SK-N-SH treated with all-trans-retinoic acid at 6 μM for 48 hours (cell line): ENCODE measurements around the gene EHD1.

Experiments
- ATAC-seq: fragments of 200-7000 bp; cut with Tn5 transposase; 3 replicates; pipeline ENCODE4 v1.9.1; 2020; ENCODE audit warnings: mild to moderate bottlenecking, moderate library complexity
- ARNTL ChIP-seq: fragments of 450-650 bp; formaldehyde crosslinking; IDR thresholded peaks from 2 replicates; pipeline ENCODE4 v1.5.0; 2020; ENCODE audit warnings: low read depth, mild to moderate bottlenecking, moderate library complexity, borderline replicate concordance
- BACH2 ChIP-seq: fragments of 250-450 bp; sonication (Bioruptor Pico); IDR thresholded peaks from 2 replicates; pipeline ENCODE4 v1.9.0; 2021; ENCODE audit warnings: mild to moderate bottlenecking, borderline replicate concordance
- ESRRG ChIP-seq: fragments of 250-450 bp; sonication (Bioruptor Pico); IDR thresholded peaks from 2 replicates; pipeline ENCODE4 v1.6.1; 2021; ENCODE audit warnings: mild to moderate bottlenecking
- GLIS3 ChIP-seq: fragments of 250-450 bp; sonication (Bioruptor Pico); IDR thresholded peaks from 2 replicates; pipeline ENCODE4 v1.5.0; 2020; ENCODE audit warnings: mild to moderate bottlenecking, moderate library complexity
- ISL1 ChIP-seq: fragments of 250-450 bp; sonication (Bioruptor Pico); IDR thresholded peaks from 2 replicates; pipeline ENCODE4 v2.1.2; 2022; ENCODE audit warnings: mild to moderate bottlenecking, moderate library complexity
- OSR1 ChIP-seq: fragments of 250-450 bp; sonication (Bioruptor Pico); IDR thresholded peaks from 2 replicates; pipeline ENCODE4 v1.8.0; 2022; ENCODE audit warnings: moderate library complexity, mild to moderate bottlenecking, inconsistent platforms
- PPARA ChIP-seq: fragments of 250-450 bp; sonication (Bioruptor Pico); IDR thresholded peaks from 2 replicates; pipeline ENCODE4 v1.5.0; 2020; ENCODE audit warnings: mild to moderate bottlenecking, borderline replicate concordance
- RARB ChIP-seq: fragments of 250-450 bp; sonication (Bioruptor Pico); IDR thresholded peaks from 2 replicates; pipeline ENCODE4 v1.8.0; 2021; ENCODE audit warnings: mild to moderate bottlenecking, moderate library complexity
- SNAI2 ChIP-seq: fragments of 250-450 bp; sonication (Bioruptor Pico); IDR thresholded peaks from 2 replicates; pipeline ENCODE4 v1.5.0; 2020; ENCODE audit warnings: mild to moderate bottlenecking, moderate library complexity
- TCF4 ChIP-seq: fragments of 250-450 bp; sonication (Bioruptor Pico); IDR thresholded peaks from 2 replicates; pipeline ENCODE4 v1.8.0; 2021; ENCODE audit warnings: mild to moderate bottlenecking, moderate library complexity, borderline replicate concordance
- TOX ChIP-seq: fragments of 250-450 bp; sonication (Bioruptor Pico); IDR thresholded peaks from 2 replicates; pipeline ENCODE4 v1.8.0; 2021; ENCODE audit warnings: mild to moderate bottlenecking, moderate library complexity, borderline replicate concordance
- ZC3H10 ChIP-seq: fragments of 250-450 bp; sonication (Bioruptor Pico); IDR thresholded peaks from 2 replicates; pipeline ENCODE4 v1.5.1; 2021; ENCODE audit warnings: mild to moderate bottlenecking, moderate library complexity
- ZFP3 ChIP-seq: fragments of 250-450 bp; sonication (Bioruptor Pico); IDR thresholded peaks from 2 replicates; pipeline ENCODE4 v1.5.0; 2020; ENCODE audit warnings: mild to moderate bottlenecking, moderate library complexity
- ZNF565 ChIP-seq: fragments of 450-650 bp; formaldehyde crosslinking; conservative IDR thresholded peaks from 2 replicates; pipeline ENCODE4 v1.5.0; 2020; ENCODE audit warnings: low read depth, mild to moderate bottlenecking, moderate library complexity
- ZNF70 ChIP-seq: fragments of 450-650 bp; formaldehyde crosslinking; IDR thresholded peaks from 2 replicates; pipeline ENCODE4 v1.5.0; 2020; ENCODE audit warnings: mild to moderate bottlenecking, moderate library complexity
- ZNF8 ChIP-seq: fragments of 450-650 bp; formaldehyde crosslinking; IDR thresholded peaks from 2 replicates; pipeline ENCODE4 v1.5.0; 2020; ENCODE audit warnings: mild to moderate bottlenecking, moderate library complexity
- TF ChIP-seq, protein P1 (sequence below): fragments of 250-450 bp; sonication (Bioruptor Pico); IDR thresholded peaks from 2 replicates; pipeline ENCODE4 v1.8.0; 2020; ENCODE audit warnings: mild to moderate bottlenecking, moderate library complexity, borderline replicate concordance
- TF ChIP-seq, protein P2 (sequence below): fragments of 250-450 bp; sonication (Bioruptor Pico); IDR thresholded peaks from 2 replicates; pipeline ENCODE4 v1.5.1; 2020; ENCODE audit warnings: low read depth, mild to moderate bottlenecking, moderate library complexity
- TF ChIP-seq, protein P3 (sequence below): fragments of 250-450 bp; sonication (Bioruptor Pico); IDR thresholded peaks from 2 replicates; pipeline ENCODE4 v1.5.0; 2020; ENCODE audit warnings: mild to moderate bottlenecking, moderate library complexity

The EHD1 gene

DNA sequence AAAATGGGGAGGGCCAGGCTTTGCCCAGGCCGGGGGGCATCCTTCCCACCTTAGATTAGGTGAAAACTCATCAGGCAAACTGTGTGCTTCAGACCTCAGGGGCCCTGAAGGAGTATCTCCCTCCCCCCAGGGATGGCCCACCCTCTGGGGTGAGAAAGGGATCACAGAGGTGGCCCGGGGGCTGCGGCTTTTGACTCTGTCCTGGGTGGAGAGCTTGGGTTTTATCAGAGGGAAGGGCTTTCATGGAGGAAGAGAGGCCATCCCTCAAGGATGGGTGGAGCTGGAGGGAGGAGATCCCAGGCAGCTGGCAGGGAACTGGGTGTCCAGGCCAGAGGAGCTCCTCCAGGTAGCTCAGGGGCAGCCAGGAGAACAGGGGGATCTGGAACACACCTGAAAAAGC is 43.0 kb upstream of the EHD1 start:
- no peak for ATAC-seq
- TF ChIP-seq TCF4 (CRISPR knock-in tag) (no peak), ARNTL (no peak), ISL1 (CRISPR knock-in tag) (no peak), GLIS3 (CRISPR knock-in tag) (no peak), ZNF565 (CRISPR knock-in tag) (no peak), OSR1 (CRISPR knock-in tag) (no peak), ESRRG (CRISPR knock-in tag) (no peak), PPARA (no peak)
- TF ChIP-seq, protein P1, sequence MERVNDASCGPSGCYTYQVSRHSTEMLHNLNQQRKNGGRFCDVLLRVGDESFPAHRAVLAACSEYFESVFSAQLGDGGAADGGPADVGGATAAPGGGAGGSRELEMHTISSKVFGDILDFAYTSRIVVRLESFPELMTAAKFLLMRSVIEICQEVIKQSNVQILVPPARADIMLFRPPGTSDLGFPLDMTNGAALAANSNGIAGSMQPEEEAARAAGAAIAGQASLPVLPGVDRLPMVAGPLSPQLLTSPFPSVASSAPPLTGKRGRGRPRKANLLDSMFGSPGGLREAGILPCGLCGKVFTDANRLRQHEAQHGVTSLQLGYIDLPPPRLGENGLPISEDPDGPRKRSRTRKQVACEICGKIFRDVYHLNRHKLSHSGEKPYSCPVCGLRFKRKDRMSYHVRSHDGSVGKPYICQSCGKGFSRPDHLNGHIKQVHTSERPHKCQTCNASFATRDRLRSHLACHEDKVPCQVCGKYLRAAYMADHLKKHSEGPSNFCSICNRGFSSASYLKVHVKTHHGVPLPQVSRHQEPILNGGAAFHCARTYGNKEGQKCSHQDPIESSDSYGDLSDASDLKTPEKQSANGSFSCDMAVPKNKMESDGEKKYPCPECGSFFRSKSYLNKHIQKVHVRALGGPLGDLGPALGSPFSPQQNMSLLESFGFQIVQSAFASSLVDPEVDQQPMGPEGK = no peak
- TF ChIP-seq, protein P2, sequence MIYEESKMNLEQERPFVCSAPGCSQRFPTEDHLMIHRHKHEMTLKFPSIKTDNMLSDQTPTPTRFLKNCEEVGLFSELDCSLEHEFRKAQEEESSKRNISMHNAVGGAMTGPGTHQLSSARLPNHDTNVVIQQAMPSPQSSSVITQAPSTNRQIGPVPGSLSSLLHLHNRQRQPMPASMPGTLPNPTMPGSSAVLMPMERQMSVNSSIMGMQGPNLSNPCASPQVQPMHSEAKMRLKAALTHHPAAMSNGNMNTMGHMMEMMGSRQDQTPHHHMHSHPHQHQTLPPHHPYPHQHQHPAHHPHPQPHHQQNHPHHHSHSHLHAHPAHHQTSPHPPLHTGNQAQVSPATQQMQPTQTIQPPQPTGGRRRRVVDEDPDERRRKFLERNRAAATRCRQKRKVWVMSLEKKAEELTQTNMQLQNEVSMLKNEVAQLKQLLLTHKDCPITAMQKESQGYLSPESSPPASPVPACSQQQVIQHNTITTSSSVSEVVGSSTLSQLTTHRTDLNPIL (CRISPR knock-in tag) = no peak

DNA sequence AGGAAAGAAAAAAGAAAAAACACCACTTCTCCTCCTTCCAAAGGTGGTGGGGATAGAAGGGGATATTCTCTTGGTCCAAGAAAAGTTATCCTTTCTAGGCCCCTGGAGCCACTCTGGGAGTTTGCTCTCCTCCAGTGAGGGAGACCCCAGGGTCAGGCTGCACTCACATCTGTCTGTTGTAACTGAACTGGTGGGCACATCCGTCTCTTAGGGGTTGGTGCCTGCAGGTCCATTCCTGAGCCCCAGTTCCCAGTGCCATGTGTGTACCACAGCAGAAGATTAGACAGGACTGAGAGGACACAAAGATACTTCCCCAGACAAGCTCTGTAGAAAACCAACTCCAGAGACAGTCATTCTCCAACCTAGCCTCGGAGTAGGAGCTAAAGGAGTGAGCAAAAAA is 41.7 kb upstream of the EHD1 start:
- no peak for TF ChIP-seq ISL1 (CRISPR knock-in tag)
- TF ChIP-seq TCF4 (CRISPR knock-in tag) = no peak
- no peak for TF ChIP-seq GLIS3 (CRISPR knock-in tag)
- TF ChIP-seq ZNF8 = no peak
- no peak for TF ChIP-seq BACH2 (CRISPR knock-in tag)
- no peak for TF ChIP-seq ARNTL
- no peak for ATAC-seq

DNA sequence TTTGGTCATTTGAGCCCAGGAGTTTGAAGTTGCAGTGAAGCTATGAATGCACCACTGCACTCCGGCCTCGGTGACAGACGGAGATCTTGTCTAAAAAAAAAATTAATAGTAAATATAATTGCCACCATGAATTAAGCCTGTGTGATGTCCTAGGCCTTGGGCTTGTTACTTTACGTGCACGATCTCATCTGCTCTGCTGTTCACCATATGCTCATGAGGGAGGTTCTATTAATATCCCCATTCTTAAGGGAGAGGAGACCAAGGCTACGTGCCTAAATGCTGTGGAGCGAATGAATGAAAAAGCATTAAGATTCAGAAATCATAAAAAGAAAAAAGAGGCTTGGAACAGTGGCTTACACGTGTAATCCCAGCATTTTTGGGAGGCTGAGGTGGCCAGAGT is 41.2 kb upstream of the EHD1 start:
- no peak for ATAC-seq
- TF ChIP-seq ZNF565 (CRISPR knock-in tag) = no peak
- TF ChIP-seq, protein P1 = no peak
- TF ChIP-seq ZNF8 = no peak
- no peak for TF ChIP-seq ZFP3
- TF ChIP-seq ARNTL = no peak
- TF ChIP-seq ZC3H10 = no peak
- TF ChIP-seq ISL1 (CRISPR knock-in tag) = no peak
- no peak for TF ChIP-seq BACH2 (CRISPR knock-in tag)
- TF ChIP-seq, protein P3, sequence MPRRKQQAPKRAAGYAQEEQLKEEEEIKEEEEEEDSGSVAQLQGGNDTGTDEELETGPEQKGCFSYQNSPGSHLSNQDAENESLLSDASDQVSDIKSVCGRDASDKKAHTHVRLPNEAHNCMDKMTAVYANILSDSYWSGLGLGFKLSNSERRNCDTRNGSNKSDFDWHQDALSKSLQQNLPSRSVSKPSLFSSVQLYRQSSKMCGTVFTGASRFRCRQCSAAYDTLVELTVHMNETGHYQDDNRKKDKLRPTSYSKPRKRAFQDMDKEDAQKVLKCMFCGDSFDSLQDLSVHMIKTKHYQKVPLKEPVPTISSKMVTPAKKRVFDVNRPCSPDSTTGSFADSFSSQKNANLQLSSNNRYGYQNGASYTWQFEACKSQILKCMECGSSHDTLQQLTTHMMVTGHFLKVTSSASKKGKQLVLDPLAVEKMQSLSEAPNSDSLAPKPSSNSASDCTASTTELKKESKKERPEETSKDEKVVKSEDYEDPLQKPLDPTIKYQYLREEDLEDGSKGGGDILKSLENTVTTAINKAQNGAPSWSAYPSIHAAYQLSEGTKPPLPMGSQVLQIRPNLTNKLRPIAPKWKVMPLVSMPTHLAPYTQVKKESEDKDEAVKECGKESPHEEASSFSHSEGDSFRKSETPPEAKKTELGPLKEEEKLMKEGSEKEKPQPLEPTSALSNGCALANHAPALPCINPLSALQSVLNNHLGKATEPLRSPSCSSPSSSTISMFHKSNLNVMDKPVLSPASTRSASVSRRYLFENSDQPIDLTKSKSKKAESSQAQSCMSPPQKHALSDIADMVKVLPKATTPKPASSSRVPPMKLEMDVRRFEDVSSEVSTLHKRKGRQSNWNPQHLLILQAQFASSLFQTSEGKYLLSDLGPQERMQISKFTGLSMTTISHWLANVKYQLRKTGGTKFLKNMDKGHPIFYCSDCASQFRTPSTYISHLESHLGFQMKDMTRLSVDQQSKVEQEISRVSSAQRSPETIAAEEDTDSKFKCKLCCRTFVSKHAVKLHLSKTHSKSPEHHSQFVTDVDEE = no peak
- TF ChIP-seq, protein P2 (CRISPR knock-in tag) = no peak
- no peak for TF ChIP-seq ESRRG (CRISPR knock-in tag)
- TF ChIP-seq GLIS3 (CRISPR knock-in tag) = no peak
- no peak for TF ChIP-seq SNAI2
- no peak for TF ChIP-seq RARB (CRISPR knock-in tag)
- TF ChIP-seq ZNF70 = no peak

DNA sequence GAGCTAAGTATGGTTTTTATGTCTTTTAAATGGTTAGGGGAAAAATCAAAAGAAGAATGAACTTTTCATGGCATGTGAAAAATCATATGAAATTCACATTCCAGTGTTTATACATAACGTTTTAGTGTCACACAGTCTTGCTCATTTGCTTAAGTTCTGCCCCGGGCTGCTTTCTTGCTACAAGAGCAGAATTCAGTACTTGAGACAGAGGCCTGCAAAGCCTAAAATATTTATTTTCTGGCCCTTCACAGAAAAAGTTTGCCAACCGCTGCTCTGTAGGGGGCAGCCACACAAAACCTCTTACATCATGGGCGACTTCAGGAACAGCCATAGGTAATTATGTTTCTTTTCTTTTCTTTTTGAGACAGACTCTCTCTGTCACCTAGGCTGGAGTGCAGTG is 39.6 kb upstream of the EHD1 start:
- ATAC-seq = peak; percentile 15
- TF ChIP-seq ESRRG (CRISPR knock-in tag) (no peak), GLIS3 (CRISPR knock-in tag) (no peak), ZNF8 (no peak), ZNF565 (CRISPR knock-in tag) (no peak), SNAI2 (no peak), TOX (no peak), BACH2 (CRISPR knock-in tag) (no peak), ISL1 (CRISPR knock-in tag) (no peak)
- TF ChIP-seq, protein P2 (CRISPR knock-in tag) = no peak
- TF ChIP-seq, protein P3 = no peak
- TF ChIP-seq, protein P1 = no peak
